Ishikawa (cell line): ENCODE data around the gene TGDS.

ENCODE experiments used
- CEBPB ChIP-seq: IDR thresholded peaks from 2 replicates; pipeline ENCODE4 v1.6.1; 2012
- CREB1 ChIP-seq: IDR thresholded peaks from 2 replicates; pipeline ENCODE4 v1.6.1; 2012; ENCODE audit warnings: low read depth
- EGR1 ChIP-seq: IDR thresholded peaks from 2 replicates; pipeline ENCODE4 v1.6.1; 2012
- EP300 ChIP-seq: IDR thresholded peaks from 2 replicates; pipeline ENCODE4 v1.6.1; 2012; ENCODE audit warnings: borderline replicate concordance
- FOXM1 ChIP-seq: IDR thresholded peaks from 2 replicates; pipeline ENCODE4 v1.6.1; 2012; ENCODE audit warnings: low read depth, borderline replicate concordance
- MAX ChIP-seq: IDR thresholded peaks from 2 replicates; pipeline ENCODE4 v1.6.1; 2012
- NFIC ChIP-seq: IDR thresholded peaks from 2 replicates; pipeline ENCODE4 v1.6.1; 2012
- RAD21 ChIP-seq: IDR thresholded peaks from 2 replicates; pipeline ENCODE4 v1.6.1; 2012; ENCODE audit warnings: low read depth
- TAF1 ChIP-seq: IDR thresholded peaks from 2 replicates; pipeline ENCODE4 v1.6.1; 2012; ENCODE audit warnings: low read depth, mild to moderate bottlenecking
- TCF12 ChIP-seq: IDR thresholded peaks from 2 replicates; pipeline ENCODE4 v1.6.1; 2012; ENCODE audit warnings: low read depth
- TEAD4 ChIP-seq: IDR thresholded peaks from 2 replicates; pipeline ENCODE4 v1.6.1; 2012
- YY1 ChIP-seq: IDR thresholded peaks from 2 replicates; pipeline ENCODE4 v1.6.1; 2012; ENCODE audit warnings: low read depth
- ZBTB7A ChIP-seq: IDR thresholded peaks from 2 replicates; pipeline ENCODE4 v1.6.1; 2012; ENCODE audit warnings: low read depth
- TF ChIP-seq, protein P1 (sequence below): IDR thresholded peaks from 2 replicates; pipeline ENCODE4 v1.6.1; 2012
- TF ChIP-seq, protein P2 (sequence below): IDR thresholded peaks from 2 replicates; pipeline ENCODE4 v1.6.1; 2012; ENCODE audit warnings: low read depth, mild to moderate bottlenecking

TGDS gene

GRCh38 chr13:94632226-94632980, 36.5 kb upstream of the TGDS start:
- TF ChIP-seq YY1, result no peak
- TF ChIP-seq FOXM1, result no peak
- no peak for TF ChIP-seq CEBPB
- no peak for TF ChIP-seq CREB1
- no peak for TF ChIP-seq EP300
- TF ChIP-seq ZBTB7A, result no peak
- TF ChIP-seq TEAD4, result no peak
- TF ChIP-seq NFIC, result no peak
- TF ChIP-seq EGR1, result no peak
- no peak for TF ChIP-seq RAD21
- no peak for TF ChIP-seq TAF1
- TF ChIP-seq, protein P1, sequence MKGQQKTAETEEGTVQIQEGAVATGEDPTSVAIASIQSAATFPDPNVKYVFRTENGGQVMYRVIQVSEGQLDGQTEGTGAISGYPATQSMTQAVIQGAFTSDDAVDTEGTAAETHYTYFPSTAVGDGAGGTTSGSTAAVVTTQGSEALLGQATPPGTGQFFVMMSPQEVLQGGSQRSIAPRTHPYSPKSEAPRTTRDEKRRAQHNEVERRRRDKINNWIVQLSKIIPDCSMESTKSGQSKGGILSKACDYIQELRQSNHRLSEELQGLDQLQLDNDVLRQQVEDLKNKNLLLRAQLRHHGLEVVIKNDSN, result no peak
- no peak for TF ChIP-seq MAX
- no peak for TF ChIP-seq TCF12
- TF ChIP-seq, protein P2, sequence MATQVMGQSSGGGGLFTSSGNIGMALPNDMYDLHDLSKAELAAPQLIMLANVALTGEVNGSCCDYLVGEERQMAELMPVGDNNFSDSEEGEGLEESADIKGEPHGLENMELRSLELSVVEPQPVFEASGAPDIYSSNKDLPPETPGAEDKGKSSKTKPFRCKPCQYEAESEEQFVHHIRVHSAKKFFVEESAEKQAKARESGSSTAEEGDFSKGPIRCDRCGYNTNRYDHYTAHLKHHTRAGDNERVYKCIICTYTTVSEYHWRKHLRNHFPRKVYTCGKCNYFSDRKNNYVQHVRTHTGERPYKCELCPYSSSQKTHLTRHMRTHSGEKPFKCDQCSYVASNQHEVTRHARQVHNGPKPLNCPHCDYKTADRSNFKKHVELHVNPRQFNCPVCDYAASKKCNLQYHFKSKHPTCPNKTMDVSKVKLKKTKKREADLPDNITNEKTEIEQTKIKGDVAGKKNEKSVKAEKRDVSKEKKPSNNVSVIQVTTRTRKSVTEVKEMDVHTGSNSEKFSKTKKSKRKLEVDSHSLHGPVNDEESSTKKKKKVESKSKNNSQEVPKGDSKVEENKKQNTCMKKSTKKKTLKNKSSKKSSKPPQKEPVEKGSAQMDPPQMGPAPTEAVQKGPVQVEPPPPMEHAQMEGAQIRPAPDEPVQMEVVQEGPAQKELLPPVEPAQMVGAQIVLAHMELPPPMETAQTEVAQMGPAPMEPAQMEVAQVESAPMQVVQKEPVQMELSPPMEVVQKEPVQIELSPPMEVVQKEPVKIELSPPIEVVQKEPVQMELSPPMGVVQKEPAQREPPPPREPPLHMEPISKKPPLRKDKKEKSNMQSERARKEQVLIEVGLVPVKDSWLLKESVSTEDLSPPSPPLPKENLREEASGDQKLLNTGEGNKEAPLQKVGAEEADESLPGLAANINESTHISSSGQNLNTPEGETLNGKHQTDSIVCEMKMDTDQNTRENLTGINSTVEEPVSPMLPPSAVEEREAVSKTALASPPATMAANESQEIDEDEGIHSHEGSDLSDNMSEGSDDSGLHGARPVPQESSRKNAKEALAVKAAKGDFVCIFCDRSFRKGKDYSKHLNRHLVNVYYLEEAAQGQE, result no peak

- TF ChIP-seq YY1 (no peak), CREB1 (no peak), FOXM1 (no peak), ZBTB7A (no peak), TCF12 (no peak), EGR1 (no peak), TAF1 (no peak), NFIC (no peak), TEAD4 (no peak), RAD21 (no peak), CEBPB (no peak)
- TF ChIP-seq, protein P1, result no peak
Observed at GRCh38 chr13:94630858-94631257, 34.9 kb upstream of the TGDS start.

DNA sequence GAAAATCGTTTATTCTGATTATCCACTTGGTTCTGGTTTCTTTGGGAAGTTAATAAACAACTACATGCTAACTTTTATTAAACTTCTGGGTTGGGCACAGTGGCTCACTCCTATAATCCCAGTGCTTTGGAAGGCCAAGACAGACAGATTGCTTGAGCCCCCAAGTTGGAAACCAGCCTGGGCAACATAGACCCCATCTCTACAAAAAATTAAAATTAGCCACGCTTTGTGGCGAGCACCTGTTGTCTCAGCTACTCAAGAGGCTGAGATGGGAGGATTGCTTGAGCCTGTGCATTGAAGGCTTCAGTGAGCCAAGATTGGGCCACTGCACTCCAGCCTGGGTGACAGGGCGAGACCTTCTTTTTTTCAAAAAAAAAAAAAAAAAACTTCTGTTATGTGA, 27.4 kb upstream of the TGDS start:
- TF ChIP-seq TEAD4 (no peak), TAF1 (no peak), CREB1 (no peak), EGR1 (no peak), NFIC (no peak), MAX (no peak), YY1 (no peak), FOXM1 (no peak), EP300 (no peak), RAD21 (no peak), ZBTB7A (no peak), CEBPB (no peak), TCF12 (no peak)
- TF ChIP-seq, protein P1, result no peak
- TF ChIP-seq, protein P2, result no peak

DNA sequence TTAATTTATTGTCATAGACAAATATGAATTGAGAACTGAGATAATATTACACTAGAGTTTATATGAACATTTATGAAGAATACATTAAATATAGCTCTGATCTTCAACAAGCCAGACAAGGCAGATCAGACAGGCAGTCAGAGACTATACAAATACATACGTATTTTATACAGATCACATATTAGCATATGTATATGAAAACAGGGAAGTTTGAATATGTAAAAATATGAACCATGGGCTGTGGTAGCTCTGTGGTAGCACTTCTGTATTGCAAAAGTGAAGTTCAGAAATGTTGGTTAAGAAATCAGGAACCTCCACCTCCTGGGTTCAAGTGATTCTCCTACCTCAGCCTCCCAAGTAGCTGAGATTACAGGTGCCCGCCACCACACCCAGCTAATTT, 26.4 kb upstream of the TGDS start:
- TF ChIP-seq TAF1, result no peak
- TF ChIP-seq MAX, result no peak
- TF ChIP-seq CREB1, result no peak
- no peak for TF ChIP-seq EP300
- no peak for TF ChIP-seq CEBPB
- no peak for TF ChIP-seq RAD21
- no peak for TF ChIP-seq TEAD4
- TF ChIP-seq ZBTB7A, result no peak
- no peak for TF ChIP-seq FOXM1
- TF ChIP-seq, protein P1, result no peak
- TF ChIP-seq EGR1, result no peak
- TF ChIP-seq TCF12, result no peak
- TF ChIP-seq, protein P2, result no peak
- TF ChIP-seq YY1, result no peak
- TF ChIP-seq NFIC, result no peak
